HG02623 (cell line): ENCODE measurements around the gene UBE2I.

Source experiments
- ATAC-seq: cut with Tn5 transposase; IDR thresholded peaks from one replicate; pipeline ENCODE4 v1.9.1; 2021; ENCODE audit warnings: moderate library complexity; ENCODE audit not compliant: unreplicated experiment

The UBE2I gene

DNA sequence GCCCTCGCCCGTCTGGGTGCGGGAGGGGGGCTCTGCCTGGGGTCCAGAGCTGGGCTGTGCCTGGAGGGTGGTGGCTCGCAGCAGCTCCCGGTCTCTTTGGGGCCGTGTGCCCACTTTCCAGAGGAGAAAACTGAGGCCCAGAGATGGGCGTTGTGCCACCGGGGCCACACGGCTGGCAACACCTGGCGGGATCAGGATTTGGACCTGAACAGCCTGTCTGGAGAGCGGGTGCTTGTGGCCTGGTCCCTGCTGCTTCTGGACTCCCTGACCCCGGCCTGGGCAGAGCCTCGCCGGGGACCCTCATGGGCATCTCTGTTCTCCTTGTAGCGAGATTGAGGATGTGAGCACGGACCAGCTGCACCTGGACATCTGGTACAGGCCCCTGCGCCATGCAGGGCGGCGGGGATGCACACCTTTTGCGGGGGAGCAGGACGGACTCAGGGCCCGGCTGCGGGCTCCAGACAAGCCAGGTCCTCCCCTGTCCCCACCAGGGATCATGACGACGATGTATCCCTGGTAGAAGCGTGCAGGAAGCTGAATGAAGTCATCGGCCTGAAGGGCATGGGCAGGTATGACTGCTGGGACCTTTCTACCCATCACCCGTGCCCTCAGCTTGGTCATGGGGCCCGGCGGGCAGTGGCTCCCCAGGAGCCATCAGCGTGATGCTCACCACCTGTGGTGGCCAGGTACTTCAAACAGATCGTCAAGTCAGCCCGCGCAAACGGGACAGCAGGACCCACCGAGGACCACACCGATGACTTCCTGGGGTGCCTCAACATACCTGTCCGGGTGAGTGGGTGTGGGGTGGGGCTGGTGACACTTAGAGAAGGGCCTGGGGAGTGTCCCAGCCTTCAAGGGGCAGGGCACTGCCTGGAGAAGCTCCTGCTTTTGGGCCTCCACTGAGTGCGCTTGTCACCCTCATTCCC is 32.3 kb downstream of the UBE2I start:
- no peak for ATAC-seq

DNA sequence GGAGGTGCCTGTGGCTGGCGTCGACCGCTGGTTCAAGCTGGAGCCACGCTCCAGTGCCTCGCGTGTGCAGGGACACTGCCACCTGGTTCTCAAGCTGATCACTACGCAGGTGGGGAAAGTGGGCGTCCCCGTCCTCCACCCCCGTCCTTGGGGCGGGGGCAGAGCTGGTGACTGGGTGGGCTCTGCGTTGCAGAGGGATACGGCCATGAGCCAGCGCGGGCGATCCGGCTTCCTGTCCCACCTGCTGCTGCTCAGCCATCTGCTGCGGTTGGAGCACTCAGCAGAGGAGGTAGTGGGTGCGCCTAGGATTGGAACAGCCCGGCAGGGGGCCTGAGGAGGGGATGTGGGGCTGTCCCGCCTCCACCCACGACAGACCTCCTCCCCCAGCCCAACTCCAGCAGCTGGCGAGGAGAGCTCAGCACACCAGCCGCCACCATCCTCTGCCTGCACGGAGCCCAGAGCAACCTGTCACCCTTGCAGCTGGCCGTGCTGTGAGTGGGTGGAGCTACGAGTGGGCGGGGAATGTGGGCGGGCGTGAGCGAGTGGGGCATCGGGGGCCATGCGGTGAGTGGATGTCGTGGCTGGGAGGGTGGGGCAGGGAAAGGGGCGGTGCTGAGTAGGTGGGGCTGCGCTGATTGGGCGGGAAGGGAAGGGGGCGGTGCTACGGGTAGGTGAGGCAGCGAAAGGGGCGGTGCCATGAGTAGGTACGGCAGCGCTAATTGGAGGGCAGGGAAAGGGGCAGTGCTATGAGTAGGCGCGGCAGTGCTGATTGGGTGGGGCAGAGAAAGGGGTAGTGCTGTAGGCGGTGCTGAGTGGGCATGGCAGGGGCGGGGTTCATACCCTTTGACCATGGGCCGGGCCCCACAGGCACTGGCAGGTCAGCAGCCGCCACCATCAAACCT is 33.3 kb downstream of the UBE2I start:
- peak; percentile 85 for ATAC-seq

DNA sequence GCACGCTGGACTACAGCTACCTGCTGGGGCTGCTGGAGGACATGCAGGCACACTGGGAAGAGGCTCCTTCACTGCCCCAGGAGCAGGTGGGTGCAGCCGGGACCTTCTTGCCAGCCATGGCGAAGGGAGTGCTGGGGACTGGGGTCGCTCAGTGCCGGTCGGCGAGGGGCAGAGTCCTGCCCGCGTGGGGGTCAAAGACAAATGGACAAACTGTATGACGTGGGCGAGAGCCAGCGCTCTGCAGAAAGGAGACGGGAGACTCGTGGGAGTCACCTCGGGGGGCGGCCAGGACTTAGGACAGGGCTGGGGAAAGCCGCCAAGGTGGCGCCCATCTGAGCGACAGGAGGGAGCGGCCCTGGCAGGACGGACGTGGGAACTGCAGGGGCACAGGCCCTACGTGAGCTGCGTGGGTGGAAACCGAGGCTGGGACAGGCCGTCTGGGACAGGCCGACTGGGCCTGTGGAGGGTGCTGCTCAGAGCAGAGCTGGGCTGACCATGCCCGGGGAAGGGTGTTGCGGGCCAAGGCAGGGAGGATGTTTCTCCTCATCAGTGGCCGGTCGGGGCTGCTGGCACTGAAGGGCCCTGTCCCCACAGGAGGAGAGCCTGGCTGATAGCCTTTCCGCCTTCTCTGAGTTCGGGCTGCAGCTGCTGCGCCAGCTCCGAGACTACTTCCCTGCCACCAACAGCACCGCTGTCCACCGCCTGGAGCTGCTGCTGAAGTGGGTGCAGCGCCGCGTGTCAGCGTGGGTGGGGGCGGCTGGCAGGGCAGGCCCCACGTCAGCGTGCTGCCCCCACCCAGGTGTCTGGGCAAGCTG is 34.2 kb downstream of the UBE2I start:
- ATAC-seq = no peak

DNA sequence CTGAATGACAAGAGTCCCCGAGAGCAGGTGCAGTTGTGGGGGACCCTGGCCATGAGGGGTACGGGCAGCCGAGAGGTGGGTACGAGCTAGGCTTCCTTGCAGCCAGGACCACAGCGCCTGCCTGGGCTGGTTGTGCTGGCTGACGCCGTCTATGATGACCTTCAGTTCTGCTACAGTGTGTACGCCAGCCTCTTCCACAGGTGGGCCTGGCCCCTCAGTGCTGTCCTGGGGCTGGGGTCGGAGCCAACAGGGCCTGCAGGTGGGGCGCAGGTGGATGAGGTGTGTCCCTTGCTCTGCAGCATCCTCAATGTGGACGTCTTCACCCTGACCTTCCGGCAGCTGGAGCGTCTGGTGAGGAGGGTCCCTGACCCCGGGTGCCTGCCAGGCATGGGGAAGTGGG is 35.1 kb downstream of the UBE2I start:
- ATAC-seq = no peak

DNA sequence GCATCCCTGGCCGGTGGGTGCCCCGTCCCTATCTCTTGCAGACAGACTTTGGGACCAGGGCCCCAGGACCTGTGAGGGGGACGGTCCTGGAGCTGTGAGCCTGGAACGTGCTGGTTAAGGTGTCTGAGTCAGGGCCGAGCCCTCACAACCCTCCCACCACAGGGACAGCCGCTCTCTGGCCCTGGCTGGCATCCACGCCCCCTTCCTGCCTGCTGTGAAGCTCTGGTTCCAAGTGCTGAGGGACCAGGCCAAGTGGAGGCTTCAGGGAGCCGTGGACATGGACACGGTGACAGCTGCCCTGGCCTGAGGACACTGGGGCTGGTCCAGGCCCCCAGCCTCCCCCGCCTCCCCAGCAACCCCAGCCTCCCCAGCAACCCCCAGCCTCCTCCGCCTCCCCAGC is 35.7 kb downstream of the UBE2I start:
- ATAC-seq = no peak

DNA sequence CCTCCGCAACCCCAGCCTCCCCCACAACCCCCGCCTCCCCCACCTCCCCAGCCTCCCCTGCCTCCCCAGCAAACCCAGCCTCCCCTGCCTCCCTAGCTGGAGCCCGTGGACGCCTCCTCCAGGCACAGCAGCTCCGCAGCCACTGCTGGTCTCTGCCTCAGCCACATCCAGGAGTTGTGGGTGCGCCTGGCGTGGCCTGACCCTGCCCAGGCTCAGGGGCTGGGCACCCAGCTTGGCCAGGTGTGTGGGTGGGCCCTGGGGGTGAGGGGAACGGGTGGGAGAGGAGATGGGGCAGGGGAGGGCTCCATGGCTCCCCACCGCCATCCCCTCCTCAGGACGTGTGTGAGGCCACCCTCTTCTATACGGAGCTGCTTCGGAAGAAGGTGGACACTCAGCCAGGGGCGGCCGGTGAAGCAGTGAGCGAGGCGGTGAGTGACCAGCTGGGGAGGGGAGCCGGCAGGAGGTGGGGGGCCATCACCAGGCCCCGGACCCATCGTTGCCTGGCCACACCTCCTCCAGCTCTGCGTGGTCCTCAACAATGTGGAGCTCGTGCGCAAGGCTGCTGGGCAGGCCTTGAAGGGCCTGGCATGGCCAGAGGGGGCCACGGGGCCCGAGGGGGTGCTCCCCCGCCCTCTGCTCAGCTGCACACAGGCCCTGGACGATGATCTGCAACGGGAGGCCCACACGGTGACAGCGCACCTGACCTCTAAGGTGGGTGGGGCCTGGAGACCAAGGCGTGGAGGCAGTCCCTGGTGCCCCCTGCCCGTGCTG is 36.4 kb downstream of the UBE2I start:
- no peak for ATAC-seq

DNA sequence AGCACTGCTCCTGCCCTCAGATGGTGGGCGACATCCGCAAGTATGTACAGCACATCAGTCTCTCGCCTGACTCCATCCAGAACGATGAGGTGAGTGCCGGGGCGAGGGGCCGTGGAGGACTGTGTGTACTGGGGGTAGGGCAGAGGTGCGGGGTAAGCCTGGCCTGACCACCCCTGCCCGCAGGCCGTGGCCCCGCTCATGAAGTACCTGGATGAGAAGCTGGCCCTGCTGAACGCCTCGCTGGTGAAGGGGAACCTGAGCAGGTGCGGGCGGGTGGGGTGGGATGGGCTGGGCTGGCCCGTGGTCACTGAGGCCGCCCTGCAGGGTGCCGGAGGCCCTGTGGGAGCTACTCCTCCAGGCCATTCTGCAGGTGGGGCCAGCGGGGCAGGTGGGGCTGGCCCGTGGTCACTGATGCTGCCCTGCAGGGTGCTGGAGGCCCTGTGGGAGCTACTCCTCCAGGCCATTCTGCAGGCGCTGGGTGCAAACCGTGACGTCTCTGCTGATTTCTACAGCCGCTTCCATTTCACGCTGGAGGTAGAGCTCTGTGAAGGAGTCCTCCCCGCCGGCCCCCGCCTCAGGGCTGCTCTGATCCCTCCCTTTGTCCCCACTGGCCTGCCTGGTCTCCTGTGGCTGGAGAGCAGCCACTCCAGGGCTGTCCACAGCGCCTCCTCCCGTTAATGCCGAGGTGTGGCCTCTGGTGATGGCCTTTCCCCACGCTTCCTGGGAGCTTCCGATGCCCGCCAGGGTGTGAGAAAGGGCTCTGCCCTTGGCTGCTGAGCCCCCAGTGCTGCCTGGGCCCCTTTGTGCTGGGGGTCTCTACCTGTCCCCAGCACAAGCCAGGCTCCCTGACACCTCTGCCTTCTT is 37.2 kb downstream of the UBE2I start:
- no peak for ATAC-seq

DNA sequence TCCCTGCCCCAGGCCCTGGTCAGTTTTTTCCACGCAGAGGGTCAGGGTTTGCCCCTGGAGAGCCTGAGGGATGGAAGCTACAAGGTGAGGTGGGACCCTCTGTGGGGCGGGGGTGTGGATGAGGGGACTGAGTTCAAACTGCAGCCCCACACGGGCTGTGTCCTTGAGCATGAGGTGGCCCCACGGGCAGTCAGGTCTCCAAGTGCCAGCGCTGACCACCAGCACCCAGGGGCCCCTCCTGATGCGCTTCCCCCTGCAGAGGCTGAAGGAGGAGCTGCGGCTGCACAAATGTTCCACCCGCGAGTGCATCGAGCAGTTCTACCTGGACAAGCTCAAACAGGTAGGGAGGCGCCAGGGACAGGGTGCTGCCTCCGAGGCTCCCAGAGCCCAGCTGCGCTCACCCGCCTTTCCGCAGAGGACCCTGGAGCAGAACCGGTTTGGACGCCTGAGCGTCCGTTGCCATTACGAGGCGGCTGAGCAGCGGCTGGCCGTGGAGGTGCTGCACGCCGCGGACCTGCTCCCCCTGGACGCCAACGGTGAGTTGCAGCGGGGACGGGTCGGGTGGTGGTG is 37.9 kb downstream of the UBE2I start:
- ATAC-seq = no peak

DNA sequence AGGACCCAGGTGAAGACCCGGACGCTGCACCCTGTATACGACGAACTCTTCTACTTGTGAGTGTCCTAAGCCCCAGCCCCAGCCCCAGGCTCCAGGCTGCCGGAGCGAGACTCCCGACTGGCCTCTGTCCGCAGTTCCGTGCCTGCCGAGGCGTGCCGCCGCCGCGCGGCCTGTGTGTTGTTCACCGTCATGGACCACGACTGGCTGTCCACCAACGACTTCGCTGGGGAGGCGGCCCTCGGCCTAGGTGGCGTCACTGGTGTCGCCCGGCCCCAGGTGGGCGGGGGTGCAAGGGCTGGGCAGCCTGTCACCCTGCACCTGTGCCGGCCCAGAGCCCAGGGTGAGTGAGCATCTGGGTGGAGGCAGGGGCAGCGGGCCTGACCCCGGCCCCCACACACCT is 38.5 kb downstream of the UBE2I start:
- no peak for ATAC-seq

DNA sequence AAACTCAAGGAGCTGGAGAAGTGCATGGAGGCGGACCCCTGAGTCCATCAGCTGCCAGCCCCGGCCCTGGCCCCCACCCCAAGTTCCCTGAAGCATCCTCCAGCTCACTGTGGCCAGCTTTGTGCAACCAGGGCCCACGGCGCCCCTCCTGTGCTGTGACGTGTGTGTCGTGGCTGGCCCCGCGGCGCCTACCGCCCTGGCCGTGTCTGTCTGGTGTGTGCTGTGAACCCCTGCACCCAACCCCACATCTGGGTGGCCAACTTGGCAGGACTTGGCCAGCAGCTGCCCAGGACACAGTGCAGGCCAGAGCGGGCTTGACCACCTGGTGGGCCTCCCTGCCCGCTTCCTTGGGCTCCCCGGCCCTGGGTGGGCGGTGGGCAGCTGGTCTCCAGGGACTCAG is 39.0 kb downstream of the UBE2I start:
- no peak for ATAC-seq

DNA sequence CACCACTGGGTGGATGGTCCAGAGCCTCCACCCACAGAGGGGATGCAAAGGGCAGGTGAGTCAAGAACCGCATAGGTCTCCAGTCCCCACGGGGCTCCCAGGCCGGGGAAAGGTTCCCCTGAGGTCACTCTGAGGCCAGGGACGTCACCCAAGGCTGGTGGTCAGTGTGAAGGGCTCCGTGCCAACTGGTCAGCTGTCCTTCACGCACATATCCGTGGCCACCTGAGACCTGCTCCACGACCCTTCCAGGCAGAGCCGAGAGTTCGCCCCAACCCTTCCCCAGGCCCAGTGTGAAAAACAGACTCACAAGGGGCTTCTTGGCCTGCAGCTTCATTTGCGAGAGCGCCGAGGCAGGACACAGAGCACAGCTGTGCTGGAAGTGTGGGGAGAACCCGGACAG is 39.5 kb downstream of the UBE2I start:
- ATAC-seq = no peak

DNA sequence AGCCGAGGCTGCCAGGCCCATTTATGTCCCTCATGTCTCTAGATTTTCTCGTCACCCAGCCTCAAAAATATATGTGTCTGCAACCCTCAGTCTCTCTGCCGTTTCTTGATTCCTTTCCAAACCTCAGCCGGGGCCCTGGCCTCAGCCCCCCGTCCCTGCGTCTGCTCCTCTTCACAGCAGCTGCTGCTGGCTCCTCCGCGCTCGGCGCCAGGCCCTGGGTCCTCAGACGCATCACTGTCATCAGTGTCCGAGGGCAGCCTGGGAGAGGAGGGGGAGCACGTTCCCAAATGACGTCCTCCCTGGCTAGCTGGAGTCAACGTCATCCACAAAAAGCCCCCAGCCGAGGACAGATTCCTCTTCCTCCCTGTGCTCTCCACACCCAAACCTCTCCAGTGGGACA is 39.9 kb downstream of the UBE2I start:
- no peak for ATAC-seq

DNA sequence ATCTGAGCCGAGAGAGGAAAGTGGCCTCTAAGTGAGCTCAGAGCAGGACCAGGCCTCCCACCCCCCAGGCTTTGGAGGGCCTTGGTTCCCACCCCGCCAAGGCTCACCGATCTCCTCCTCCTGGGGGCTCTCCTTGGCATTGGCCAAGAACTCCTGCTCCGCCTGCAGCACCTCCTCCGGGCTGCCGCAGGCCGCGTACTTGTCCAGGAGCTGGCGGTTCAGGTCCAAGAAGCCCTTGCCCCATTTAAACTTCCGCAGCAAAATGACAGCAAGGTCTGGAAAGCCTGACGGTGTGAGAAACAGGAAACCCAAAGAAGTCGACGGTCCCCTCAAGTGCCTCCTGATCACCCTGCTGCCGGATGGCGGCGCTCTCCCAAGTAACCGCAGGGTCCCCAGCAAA is 40.5 kb downstream of the UBE2I start:
- no peak for ATAC-seq

DNA sequence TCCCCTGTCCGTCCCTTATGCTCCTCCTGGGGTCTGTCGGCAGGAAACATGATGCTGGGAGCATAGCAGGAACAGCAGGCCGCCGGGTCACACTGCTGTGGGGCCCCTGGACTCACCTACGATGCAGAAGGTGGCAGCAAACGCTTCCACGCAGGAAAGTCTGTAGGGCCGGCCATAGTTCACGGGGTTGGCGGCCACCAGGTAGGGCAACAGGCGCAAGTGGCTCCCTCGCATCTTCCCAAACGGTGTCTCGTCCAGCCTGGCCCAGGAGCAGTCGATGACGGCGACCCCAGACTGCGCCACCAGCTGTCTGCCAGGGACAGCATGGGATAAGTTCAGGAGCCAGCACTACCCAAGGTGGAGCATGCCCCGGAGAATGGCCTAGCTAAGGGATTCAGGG is 41.3 kb downstream of the UBE2I start:
- no peak for ATAC-seq

DNA sequence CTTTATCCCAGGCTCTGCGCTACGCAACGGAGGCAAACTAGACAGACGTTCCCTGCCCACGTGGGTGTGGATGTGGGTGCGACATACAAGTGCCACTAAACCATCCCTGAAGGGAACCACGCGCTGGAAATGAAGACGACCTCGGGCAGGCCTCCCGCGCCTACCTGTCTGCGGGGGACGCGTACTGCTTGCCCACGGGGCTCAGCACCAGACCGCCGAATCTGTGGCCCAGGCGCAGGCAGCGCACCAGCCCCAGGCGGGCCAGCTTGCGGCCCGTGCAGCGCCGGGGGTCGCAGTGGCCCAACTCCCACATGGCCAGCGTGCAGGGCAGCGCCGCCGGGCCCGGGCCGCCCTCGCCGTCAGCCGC is 41.8 kb downstream of the UBE2I start:
- no peak for ATAC-seq

DNA sequence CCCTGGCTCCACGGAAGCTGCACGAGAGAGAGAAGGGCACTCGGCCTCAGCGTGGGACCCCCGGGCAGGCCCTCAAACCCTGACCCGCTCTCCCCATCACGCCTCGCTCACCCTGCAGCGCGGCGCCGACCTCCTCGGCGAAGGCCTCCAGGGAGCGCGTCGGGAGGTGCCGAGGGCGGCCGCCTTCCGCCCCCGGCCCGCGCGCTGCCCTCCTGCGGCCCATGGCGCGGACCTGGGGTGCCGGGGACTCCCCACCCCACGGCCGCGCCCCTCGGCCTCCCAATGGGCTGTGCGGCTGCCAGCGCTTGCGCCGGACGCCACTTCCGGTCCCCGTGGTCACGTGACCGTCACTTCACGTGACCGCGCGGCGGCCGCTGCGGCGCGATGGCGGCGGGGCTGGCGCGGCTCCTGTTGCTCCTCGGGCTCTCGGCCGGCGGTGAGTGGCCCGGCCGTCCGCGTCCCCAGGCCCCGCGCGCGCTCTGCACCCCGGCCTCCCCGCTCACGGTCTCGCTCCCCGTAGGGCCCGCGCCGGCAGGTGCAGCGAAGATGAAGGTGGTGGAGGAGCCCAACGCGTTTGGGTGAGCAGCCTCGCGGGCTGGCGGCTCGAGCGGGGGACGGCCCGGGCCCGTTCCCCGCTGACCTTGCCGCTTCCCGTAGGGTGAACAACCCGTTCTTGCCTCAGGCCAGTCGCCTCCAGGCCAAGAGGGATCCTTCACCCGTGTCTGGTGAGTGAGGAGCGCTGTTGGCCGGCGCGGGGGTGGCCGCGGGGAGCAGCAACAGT is 42.3 kb downstream of the UBE2I start, which contains the start of the genes GNPTG and TSR3:
GNPTG (plus strand) TSS at position 350 of the 781 bp plus-strand sequence; CDS start at position 385, 35 bp downstream.
TSR3 (minus strand) TSS at position 297 of the 781 bp plus-strand sequence; CDS start at position 223, 74 bp downstream.
- ATAC-seq = peak; percentile 69

DNA sequence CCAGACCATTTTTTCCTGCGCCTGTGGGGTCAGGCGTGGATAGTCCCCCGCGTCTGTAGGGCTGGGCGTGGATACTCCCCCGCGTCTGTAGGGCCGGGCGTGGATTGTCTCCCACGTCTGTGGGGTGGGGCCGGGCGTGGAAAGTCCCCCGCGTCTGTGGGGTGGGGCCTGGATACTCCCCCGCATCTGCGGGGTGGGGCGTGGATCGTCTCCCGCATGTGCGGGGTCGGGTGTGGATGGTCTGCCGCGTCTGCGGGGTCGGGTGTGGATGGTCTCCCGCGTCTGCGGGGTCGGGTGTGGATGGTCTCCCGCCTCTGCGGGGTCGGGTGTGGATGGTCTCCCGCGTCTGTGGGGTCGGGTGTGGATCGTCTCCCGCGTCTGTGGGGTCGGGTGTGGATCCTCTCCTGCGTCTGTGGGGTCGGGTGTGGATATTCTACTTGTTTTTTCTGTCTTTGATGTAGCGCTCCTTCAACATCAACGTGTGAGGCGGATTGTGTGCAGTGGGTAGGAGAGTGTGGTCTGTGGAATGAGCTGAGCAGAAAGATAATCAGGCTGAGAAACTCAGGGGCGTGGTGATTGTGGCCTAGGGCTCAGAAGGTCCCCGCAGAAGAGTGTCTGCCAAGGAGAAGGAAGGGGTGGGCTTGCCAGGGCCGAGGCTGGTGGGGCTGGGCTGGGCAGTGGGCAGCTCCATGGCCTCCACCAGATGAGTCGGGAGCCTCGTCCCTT is 45.5 kb downstream of the UBE2I start:
- no peak for ATAC-seq
